HG03175 (cell line): Measurements from ENCODE around the gene EXOSC10.

ENCODE experiments used
- ATAC-seq: cut with Tn5 transposase; IDR thresholded peaks from one replicate; pipeline ENCODE4 v1.9.1; 2021; ENCODE audit warnings: mild to moderate bottlenecking, moderate library complexity; ENCODE audit not compliant: unreplicated experiment

The EXOSC10 gene

GRCh38 chr1:11099310-11100148, at the start of gene EXOSC10:
TSS of gene EXOSC10 (minus strand) at chr1:11099869. CDS start at chr1:11099831, 38 bp downstream.
- peak; percentile 95 for ATAC-seq

- ATAC-seq = no peak
Observed at GRCh38 chr1:11147197-11147770, 47.6 kb upstream of the EXOSC10 start.

GRCh38 chr1:11145741-11146140, 46.1 kb upstream of the EXOSC10 start:
- no peak for ATAC-seq

GRCh38 chr1:11144570-11145256, 45.0 kb upstream of the EXOSC10 start:
- no peak for ATAC-seq

- no peak for ATAC-seq
Observed at GRCh38 chr1:11143907-11144306, 44.2 kb upstream of the EXOSC10 start.

- ATAC-seq = no peak
Observed at GRCh38 chr1:11143401-11143800, 43.7 kb upstream of the EXOSC10 start.

GRCh38 chr1:11142618-11143391, 43.1 kb upstream of the EXOSC10 start:
- no peak for ATAC-seq

GRCh38 chr1:11138952-11139351, 39.3 kb upstream of the EXOSC10 start:
- ATAC-seq = no peak

GRCh38 chr1:11138029-11138428, 38.4 kb upstream of the EXOSC10 start:
- ATAC-seq = no peak

- ATAC-seq = no peak
Observed at GRCh38 chr1:11134898-11135266, 35.2 kb upstream of the EXOSC10 start.

- ATAC-seq = no peak
Observed at GRCh38 chr1:11134251-11134897, 34.7 kb upstream of the EXOSC10 start.

GRCh38 chr1:11132563-11133293, 33.1 kb upstream of the EXOSC10 start:
- no peak for ATAC-seq

- no peak for ATAC-seq
Observed at GRCh38 chr1:11131816-11132215, 32.1 kb upstream of the EXOSC10 start.

- no peak for ATAC-seq
Observed at GRCh38 chr1:11130406-11130805, 30.7 kb upstream of the EXOSC10 start.

- no peak for ATAC-seq
Observed at GRCh38 chr1:11129649-11130390, 30.2 kb upstream of the EXOSC10 start.

- ATAC-seq = no peak
Observed at GRCh38 chr1:11126569-11126968, 26.9 kb upstream of the EXOSC10 start.

- ATAC-seq = no peak
Observed at GRCh38 chr1:11125931-11126330, 26.3 kb upstream of the EXOSC10 start.

GRCh38 chr1:11124965-11125364, 25.3 kb upstream of the EXOSC10 start:
- no peak for ATAC-seq

GRCh38 chr1:11116318-11116717, 16.6 kb upstream of the EXOSC10 start:
- no peak for ATAC-seq
